Fibroblast of pulmonary artery (primary cell): Measurements from ENCODE around the gene ABITRAM.
"Not testable (repeated sequence)": the region's sequence is repeated elsewhere in the genome, so short reads cannot be mapped to it uniquely, and the experiment has no call there.

Experiments used
- DNase-seq: peaks from one replicate; pipeline ENCODE4 v3.0.0-alpha.2; 2010; ENCODE audit warnings: low read depth
- H3K4me3 ChIP-seq: replicated peaks from 2 replicates; pipeline ENCODE4 v1.5.1; 2011; ENCODE audit warnings: low read depth, mild to moderate bottlenecking, control low read depth, low read length, moderate library complexity
- CTCF ChIP-seq: IDR thresholded peaks from 2 replicates; pipeline ENCODE4 v1.5.1; 2011; ENCODE audit warnings: mild to moderate bottlenecking, control low read depth, low read length, inconsistent platforms; ENCODE audit errors: missing control alignments

Gene ABITRAM

GRCh38 chr9:108910914-108911313 is 23.3 kb upstream of the ABITRAM start:
- no peak for DNase-seq
- no peak overlapping the region for H3K4me3 ChIP-seq
- no peak for TF ChIP-seq CTCF

- TF ChIP-seq CTCF = no peak
- H3K4me3 ChIP-seq = no peak overlapping the region
- no peak for DNase-seq
These were observed 22.4 kb upstream of the ABITRAM start for GRCh38 chr9:108911820-108912219.

GRCh38 chr9:108913391-108913790 is 20.8 kb upstream of the ABITRAM start:
- DNase-seq = no peak
- no peak for TF ChIP-seq CTCF
- no peak overlapping the region for H3K4me3 ChIP-seq

GRCh38 chr9:108919517-108919916 is 14.7 kb upstream of the ABITRAM start:
- no peak for DNase-seq
- no peak overlapping the region for H3K4me3 ChIP-seq
- TF ChIP-seq CTCF = no peak

GRCh38 chr9:108920401-108920800 is 13.8 kb upstream of the ABITRAM start:
- not testable (repeated sequence) for H3K4me3 ChIP-seq, DNase-seq

GRCh38 chr9:108921200-108921599 is 13.0 kb upstream of the ABITRAM start:
- DNase-seq = no peak
- TF ChIP-seq CTCF = no peak
- H3K4me3 ChIP-seq = no peak overlapping the region

- DNase-seq = no peak
- H3K4me3 ChIP-seq = no peak overlapping the region
- no peak for TF ChIP-seq CTCF
These were observed 9.7 kb upstream of the ABITRAM start for GRCh38 chr9:108924466-108924865.

GRCh38 chr9:108928386-108928785 is 5.8 kb upstream of the ABITRAM start:
- DNase-seq = no peak
- H3K4me3 ChIP-seq = no peak overlapping the region
- TF ChIP-seq CTCF = no peak
